ENCODE results near the gene TSPO2. TPM values are rescaled to one million over a fixed set of nuclear protein-coding genes. Genes with fewer than 3 reads are reported as not detected.

Gene TSPO2
- total and polyA plus RNA-seq, 9 of the 15 experiments (the other 6 are each of a cell fraction or from before 2014, with no cell fraction given): not detected

- no peak for TF ChIP-seq MGA (IDR thresholded peaks at IDR 0.05)
- TF ChIP-seq CEBPG (CRISPR knock-in tag; IDR thresholded peaks at IDR 0.05): no peak
- TF ChIP-seq CEBPG (tag; conservative IDR thresholded peaks at IDR 0.05 in 1 of 2, IDR thresholded peaks at IDR 0.05 in 1 of 2): no peak
- TF ChIP-seq PTRF (tag; IDR thresholded peaks at IDR 0.05): no peak
- 0 out of 2 replicates have a peak, but pooled peaks have one; percentile 41 for TF ChIP-seq LEF1 (IDR thresholded peaks at IDR 0.05)
- no peak for TF ChIP-seq REST (IDR thresholded peaks at IDR 0.05; ENCODE audit: borderline replicate concordance)
- TF ChIP-seq REST (CRISPR knock-in tag; IDR thresholded peaks at IDR 0.05; ENCODE audit: low read depth): no peak
- TF ChIP-seq NFE2 (IDR thresholded peaks at IDR 0.05; ENCODE audit: low read depth): no peak
Measured at GRCh38 chr6:40997234-40997957, 44.9 kb upstream of the TSPO2 start (continued).

Measured in K562 (cell line).